Brain microvascular endothelial cell (primary cell): ENCODE measurements around the gene ANKRD11.

Source experiments
- DNase-seq: peaks from one replicate; pipeline ENCODE4 v3.0.0-alpha.2; 2020
- H3K27ac ChIP-seq: fragments of 250-450 bp; sonication (Bioruptor Pico); 2 replicates; pipeline ENCODE4 v1.5.1; 2020; ENCODE audit warnings: mild to moderate bottlenecking, moderate library complexity
- H3K27me3 ChIP-seq: fragments of 250-450 bp; sonication (Bioruptor Pico); replicated peaks from 2 replicates; pipeline ENCODE4 v1.5.1; 2020; ENCODE audit warnings: mild to moderate bottlenecking
- H3K36me3 ChIP-seq: fragments of 250-450 bp; sonication (Bioruptor Pico); replicated peaks from 2 replicates; pipeline ENCODE4 v1.5.1; 2020; ENCODE audit warnings: mild to moderate bottlenecking
- H3K4me3 ChIP-seq: 2 replicates; pipeline ENCODE4 v1.5.1; 2011; ENCODE audit warnings: low read depth, mild to moderate bottlenecking, control low read depth, low read length, moderate library complexity
- CTCF ChIP-seq: IDR thresholded peaks from 2 replicates; pipeline ENCODE4 v1.5.1; 2011; ENCODE audit warnings: low read depth, mild to moderate bottlenecking, moderate library complexity, low read length, control low read depth, inconsistent platforms; ENCODE audit errors: missing control alignments
- in situ Hi-C: cut with HindIII; loops from 2 replicates; pipeline ENCODE4 v1.10.0; 2017; ENCODE audit warnings: low sequenced_read_pairs, low pct_ligation_motif_present

The ANKRD11 gene

DNA sequence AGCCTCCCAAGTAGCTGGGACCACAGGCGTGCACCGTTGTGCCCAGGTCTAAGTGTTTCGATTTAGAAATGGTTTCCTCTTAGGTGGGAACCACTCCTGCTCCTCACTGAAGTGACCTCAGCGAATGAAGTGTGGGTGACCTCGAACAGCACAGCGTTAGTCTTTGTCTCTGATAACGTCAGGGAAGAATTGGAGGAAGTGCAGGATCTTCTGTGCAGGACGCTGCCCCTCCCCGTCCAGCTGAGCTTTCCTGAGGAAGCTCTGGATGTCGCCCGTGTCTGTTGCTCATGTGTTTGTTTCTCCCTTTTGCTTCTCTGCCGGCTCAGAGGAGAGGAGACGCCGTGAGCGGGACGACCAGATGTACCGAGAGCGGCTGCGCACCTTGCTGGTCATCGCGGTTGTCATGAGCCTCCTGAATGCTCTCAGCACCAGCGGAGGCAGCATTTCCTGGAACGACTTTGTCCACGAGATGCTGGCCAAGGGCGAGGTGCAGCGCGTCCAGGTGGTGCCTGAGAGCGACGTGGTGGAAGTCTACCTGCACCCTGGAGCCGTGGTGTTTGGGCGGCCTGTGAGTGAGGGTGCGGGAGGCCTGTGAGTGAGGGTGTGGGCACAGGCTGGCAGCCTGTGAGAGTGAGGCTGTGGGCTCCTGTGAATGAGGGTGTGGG lies 33.5 kb upstream of the ANKRD11 start:
- Histone ChIP-seq H3K4me3 (no peak overlapping the region), H3K27me3 (no peaks in the 10 kb centered on the region), H3K27ac (no peak overlapping the region), H3K36me3 (peaks cover 73% of the 10 kb centered on the region)
- DNase-seq, result no peak
- TF ChIP-seq CTCF, result no peak
- in situ Hi-C loops, result no loop called here

GRCh38 chr16:89522287-89522686 lies 31.9 kb upstream of the ANKRD11 start:
- H3K4me3 ChIP-seq, result no peak overlapping the region
- peaks cover 74% of the 10 kb centered on the region for H3K36me3 ChIP-seq
- TF ChIP-seq CTCF, result no peak
- no peak overlapping the region for H3K27ac ChIP-seq
- no peaks in the 10 kb centered on the region for H3K27me3 ChIP-seq
- in situ Hi-C loops, result no loop called here
- DNase-seq, result no peak

GRCh38 chr16:89519881-89520280 lies 29.5 kb upstream of the ANKRD11 start:
- Histone ChIP-seq H3K27me3 (no peaks in the 10 kb centered on the region), H3K27ac (no peak overlapping the region), H3K36me3 (peaks cover 76% of the 10 kb centered on the region), H3K4me3 (no peak overlapping the region)
- TF ChIP-seq CTCF, result no peak
- in situ Hi-C loops, result no loop called here
- no peak for DNase-seq

- peaks cover 72% of the 10 kb centered on the region for H3K36me3 ChIP-seq
- in situ Hi-C loops, result no loop called here
- no peak overlapping the region for H3K27ac ChIP-seq
- no peak for TF ChIP-seq CTCF
- DNase-seq, result no peak
- H3K27me3 ChIP-seq, result no peaks in the 10 kb centered on the region
- H3K4me3 ChIP-seq, result no peak overlapping the region
Observed at GRCh38 chr16:89517128-89517527, 26.8 kb upstream of the ANKRD11 start.

- TF ChIP-seq CTCF, result no peak
- H3K27ac ChIP-seq, result no peak overlapping the region
- no peak overlapping the region for H3K4me3 ChIP-seq
- peaks cover 56% of the 10 kb centered on the region for H3K36me3 ChIP-seq
- DNase-seq, result no peak
- H3K27me3 ChIP-seq, result no peaks in the 10 kb centered on the region
- in situ Hi-C loops, result no loop called here
Observed at GRCh38 chr16:89512453-89512852, 22.1 kb upstream of the ANKRD11 start.

DNA sequence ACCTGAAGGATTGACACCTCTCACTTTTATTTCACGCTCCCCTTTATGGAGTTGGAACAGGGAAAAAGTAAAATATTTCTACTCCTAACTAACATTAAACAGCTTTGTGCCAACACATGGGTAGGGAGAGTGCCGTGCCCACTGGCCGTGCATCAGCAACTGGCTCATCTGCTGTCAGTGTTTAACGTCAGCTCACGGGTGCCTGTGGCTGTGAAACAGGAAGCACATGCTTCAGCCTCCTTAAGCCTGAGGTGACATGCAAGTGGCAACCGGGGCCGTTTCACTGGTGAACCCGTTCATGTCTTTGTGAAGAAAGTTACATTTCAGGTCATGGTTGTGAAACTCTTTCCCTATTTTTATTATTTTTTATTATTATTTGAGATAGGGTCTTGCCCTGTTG lies 21.0 kb upstream of the ANKRD11 start:
- no peak for TF ChIP-seq CTCF
- DNase-seq, result no peak
- in situ Hi-C loops, result no loop called here
- Histone ChIP-seq H3K27ac (no peak overlapping the region), H3K27me3 (no peaks in the 10 kb centered on the region), H3K4me3 (no peak overlapping the region), H3K36me3 (peaks cover 51% of the 10 kb centered on the region)
